GM21723 (cell line): ENCODE results near the gene ANKRD28.
"Not testable (repeated sequence)": the region's sequence is repeated elsewhere in the genome, so short reads cannot be mapped to it uniquely, and the experiment has no call there.

Experiments
- ATAC-seq: cut with Tn5 transposase; IDR thresholded peaks from one replicate; pipeline ENCODE4 v1.9.1; 2021; ENCODE audit warnings: mild to moderate bottlenecking, moderate library complexity; ENCODE audit not compliant: unreplicated experiment

Gene ANKRD28

GRCh38 chr3:15638891-15639262 lies 158.9 kb downstream of the ANKRD28 start:
- no peak for ATAC-seq

- no peak for ATAC-seq
Measured at GRCh38 chr3:15638193-15638890, 159.4 kb downstream of the ANKRD28 start.

- no peak for ATAC-seq
Measured at GRCh38 chr3:15637131-15637951, 160.4 kb downstream of the ANKRD28 start.

- ATAC-seq: peak; percentile 61
Measured at GRCh38 chr3:15636028-15636709, 161.6 kb downstream of the ANKRD28 start.

GRCh38 chr3:15635121-15635661 lies 162.6 kb downstream of the ANKRD28 start:
- no peak for ATAC-seq

GRCh38 chr3:15634671-15635070 lies 163.1 kb downstream of the ANKRD28 start:
- ATAC-seq: no peak

- no peak for ATAC-seq
Measured at GRCh38 chr3:15633766-15634598, 163.8 kb downstream of the ANKRD28 start.

- no peak for ATAC-seq
Measured at GRCh38 chr3:15633159-15633558, 164.6 kb downstream of the ANKRD28 start.

- no peak for ATAC-seq
Measured at GRCh38 chr3:15632212-15632580, 165.6 kb downstream of the ANKRD28 start.

GRCh38 chr3:15631426-15632211 lies 166.2 kb downstream of the ANKRD28 start:
- no peak for ATAC-seq

GRCh38 chr3:15630646-15631350 lies 167.0 kb downstream of the ANKRD28 start:
- ATAC-seq: peak; percentile 48

GRCh38 chr3:15629860-15630597 lies 167.8 kb downstream of the ANKRD28 start:
- ATAC-seq: peak; percentile 96

GRCh38 chr3:15628967-15629366 lies 168.8 kb downstream of the ANKRD28 start:
- ATAC-seq: no peak

GRCh38 chr3:15623535-15624440 lies 174.0 kb downstream of the ANKRD28 start:
- ATAC-seq: no peak

GRCh38 chr3:15619659-15620464 lies 177.9 kb downstream of the ANKRD28 start:
- ATAC-seq: not testable (repeated sequence)
